ENCODE data around the gene TUBB4B.
"Not testable (repeated sequence)": the region's sequence is repeated elsewhere in the genome, so short reads cannot be mapped to it uniquely, and the experiment has no call there.

TUBB4B gene

DNA sequence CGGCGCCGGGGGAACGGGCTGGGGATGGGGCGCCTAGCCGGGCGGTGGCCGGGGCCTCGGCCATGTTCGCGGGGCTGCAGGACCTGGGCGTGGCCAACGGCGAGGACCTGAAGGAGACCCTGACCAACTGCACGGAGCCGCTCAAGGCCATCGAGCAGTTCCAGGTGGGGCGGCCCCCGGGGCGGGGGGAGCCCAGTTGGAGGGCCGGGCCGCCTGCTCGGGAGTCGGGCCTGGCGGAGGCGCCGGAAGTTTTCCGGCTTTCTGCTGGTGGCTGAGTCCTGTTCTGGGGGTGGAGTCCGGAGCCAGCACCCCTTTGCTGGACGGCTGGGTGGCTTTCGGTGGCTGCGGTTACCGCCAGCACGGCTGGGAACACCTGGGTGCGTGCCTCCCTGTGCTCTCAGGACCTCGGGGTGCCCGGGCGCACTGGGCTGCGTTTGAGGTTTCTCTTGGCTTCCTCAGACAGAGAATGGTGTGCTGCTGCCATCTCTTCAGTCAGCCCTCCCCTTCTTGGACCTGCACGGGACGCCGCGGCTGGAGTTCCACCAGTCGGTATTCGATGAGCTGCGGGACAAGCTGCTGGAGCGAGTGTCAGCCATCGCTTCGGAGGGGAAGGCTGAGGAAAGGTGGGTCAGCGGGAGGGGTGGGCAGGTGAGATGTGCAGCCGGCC lies 14.5 kb downstream of the TUBB4B start:
- H3K9me3 Mint-ChIP-seq = no peaks in the 10 kb centered on the region
- peak overlapping the region; percentile 52 for H3K27ac Mint-ChIP-seq
- DNase-seq = no peak
- H3K4me1 Mint-ChIP-seq = peaks cover 13% of the 10 kb centered on the region
- peak overlapping the region; percentile 83 for H3K4me3 Mint-ChIP-seq
- peaks cover 2% of the 10 kb centered on the region for H3K27me3 Mint-ChIP-seq
- ATAC-seq = no peak
- peaks cover 10% of the 10 kb centered on the region for H3K36me3 Mint-ChIP-seq (ENCODE audit: low read depth)

GRCh38 chr9:137256362-137256761 lies 15.3 kb downstream of the TUBB4B start:
- peaks cover 10% of the 10 kb centered on the region for H3K36me3 Mint-ChIP-seq (ENCODE audit: low read depth)
- DNase-seq = no peak
- H3K9me3 Mint-ChIP-seq = no peaks in the 10 kb centered on the region
- peak overlapping the region; percentile 83 for H3K4me3 Mint-ChIP-seq
- no peak for ATAC-seq
- H3K4me1 Mint-ChIP-seq = peaks cover 13% of the 10 kb centered on the region
- H3K27ac Mint-ChIP-seq = no peak overlapping the region
- H3K27me3 Mint-ChIP-seq = peaks cover 2% of the 10 kb centered on the region

DNA sequence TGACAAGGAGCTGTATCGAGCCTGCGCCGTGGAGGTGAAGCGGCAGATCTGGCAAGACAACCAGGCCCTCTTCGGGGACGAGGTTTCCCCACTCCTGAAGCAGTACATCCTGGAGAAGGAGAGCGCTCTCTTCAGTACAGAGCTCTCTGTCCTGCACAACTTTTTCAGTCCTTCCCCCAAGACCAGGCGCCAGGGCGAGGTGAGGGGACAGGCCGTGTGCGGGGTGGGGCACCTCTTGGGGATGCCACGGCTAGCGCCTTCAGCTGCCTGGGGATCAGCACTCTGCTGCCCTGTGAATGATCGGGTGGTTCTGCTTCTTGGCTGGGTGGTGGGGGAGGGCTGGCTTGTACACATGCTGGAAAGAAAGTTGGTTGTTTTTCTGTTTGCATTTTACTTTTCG lies 15.8 kb downstream of the TUBB4B start:
- no peak for DNase-seq
- peaks cover 12% of the 10 kb centered on the region for H3K36me3 Mint-ChIP-seq (ENCODE audit: low read depth)
- no peaks in the 10 kb centered on the region for H3K9me3 Mint-ChIP-seq
- peaks cover 2% of the 10 kb centered on the region for H3K27me3 Mint-ChIP-seq
- peak overlapping the region; percentile 83 for H3K4me3 Mint-ChIP-seq
- no peak overlapping the region for H3K27ac Mint-ChIP-seq
- peaks cover 13% of the 10 kb centered on the region for H3K4me1 Mint-ChIP-seq
- ATAC-seq = no peak

GRCh38 chr9:137262173-137262908 lies 21.3 kb downstream of the TUBB4B start:
- not testable (repeated sequence) for H3K27ac Mint-ChIP-seq; DNase-seq; H3K36me3 Mint-ChIP-seq (ENCODE audit: low read depth); H3K27me3 Mint-ChIP-seq; H3K4me1 Mint-ChIP-seq; H3K4me3 Mint-ChIP-seq; H3K9me3 Mint-ChIP-seq; ATAC-seq

DNA sequence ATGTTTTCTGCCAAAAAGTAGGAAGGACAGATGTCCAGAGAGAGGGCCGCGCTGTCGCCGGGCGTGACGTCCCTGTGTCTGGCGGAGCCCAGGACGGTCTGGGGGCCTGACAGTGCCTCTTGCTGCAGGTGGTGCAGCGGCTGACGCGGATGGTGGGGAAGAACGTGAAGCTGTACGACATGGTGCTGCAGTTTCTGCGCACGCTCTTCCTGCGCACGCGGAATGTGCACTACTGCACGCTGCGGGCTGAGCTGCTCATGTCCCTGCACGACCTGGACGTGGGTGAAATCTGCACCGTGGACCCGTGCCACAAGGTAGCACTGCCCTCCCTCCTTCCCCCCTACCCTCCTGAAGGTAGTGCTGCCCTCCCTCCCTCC lies 21.8 kb downstream of the TUBB4B start:
- ATAC-seq = no peak

DNA sequence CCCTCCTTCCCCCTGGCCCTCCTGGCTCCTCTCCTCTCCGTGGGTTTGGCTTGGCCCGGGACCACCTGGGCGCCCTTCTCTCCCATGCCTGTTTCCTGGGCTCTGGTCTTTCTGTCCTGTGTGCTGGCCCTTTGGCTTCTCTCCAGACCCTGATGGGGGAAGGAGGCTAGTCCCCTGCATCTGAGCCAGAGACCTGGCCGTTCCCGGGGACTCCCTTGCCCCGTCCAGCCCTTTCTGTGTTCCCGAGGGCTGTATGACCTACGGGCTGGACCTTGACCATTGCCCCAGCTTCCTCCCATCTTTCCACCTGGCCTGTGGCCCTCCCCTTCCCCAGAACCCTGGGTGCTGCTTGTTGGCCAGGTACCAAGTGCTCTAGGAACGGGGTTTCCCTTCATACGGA lies 22.4 kb downstream of the TUBB4B start:
- Mint-ChIP-seq H3K36me3 (ENCODE audit: low read depth) (peaks cover 17% of the 10 kb centered on the region), H3K27ac (no peak overlapping the region), H3K27me3 (no peaks in the 10 kb centered on the region), H3K9me3 (no peaks in the 10 kb centered on the region), H3K4me3 (no peak overlapping the region), H3K4me1 (peaks cover under 1% of the 10 kb centered on the region)
- ATAC-seq (no peak), DNase-seq (no peak)

More for the DNA sequence above, 21.8 kb downstream of the TUBB4B start:
- no peaks in the 10 kb centered on the region for H3K27me3 Mint-ChIP-seq
- no peaks in the 10 kb centered on the region for H3K9me3 Mint-ChIP-seq
- no peaks in the 10 kb centered on the region for H3K4me1 Mint-ChIP-seq
- H3K27ac Mint-ChIP-seq = no peak overlapping the region
- H3K36me3 Mint-ChIP-seq (ENCODE audit: low read depth) = peaks cover 14% of the 10 kb centered on the region
- no peak overlapping the region for H3K4me3 Mint-ChIP-seq
- DNase-seq = no peak

GRCh38 chr9:137264067-137264466 lies 23.0 kb downstream of the TUBB4B start:
- Mint-ChIP-seq H3K27ac (no peak overlapping the region), H3K36me3 (ENCODE audit: low read depth) (peaks cover 19% of the 10 kb centered on the region), H3K4me3 (no peak overlapping the region), H3K27me3 (no peaks in the 10 kb centered on the region), H3K4me1 (peaks cover 2% of the 10 kb centered on the region), H3K9me3 (no peaks in the 10 kb centered on the region)
- DNase-seq (no peak), ATAC-seq (no peak)

GRCh38 chr9:137265496-137266161 lies 24.5 kb downstream of the TUBB4B start:
- no peaks in the 10 kb centered on the region for H3K27me3 Mint-ChIP-seq
- DNase-seq (no peak), ATAC-seq (no peak)
- H3K36me3 Mint-ChIP-seq (ENCODE audit: low read depth) = peaks cover 27% of the 10 kb centered on the region
- H3K4me1 Mint-ChIP-seq = peaks cover 5% of the 10 kb centered on the region
- H3K27ac Mint-ChIP-seq = no peak overlapping the region
- no peaks in the 10 kb centered on the region for H3K9me3 Mint-ChIP-seq
- H3K4me3 Mint-ChIP-seq = no peak overlapping the region

- Mint-ChIP-seq H3K4me3 (no peak overlapping the region), H3K9me3 (no peaks in the 10 kb centered on the region), H3K4me1 (peaks cover 10% of the 10 kb centered on the region), H3K36me3 (ENCODE audit: low read depth) (peaks cover 27% of the 10 kb centered on the region), H3K27me3 (no peaks in the 10 kb centered on the region), H3K27ac (no peak overlapping the region)
- DNase-seq (no peak), ATAC-seq (no peak)
Observed at GRCh38 chr9:137266162-137266527, 25.1 kb downstream of the TUBB4B start.

DNA sequence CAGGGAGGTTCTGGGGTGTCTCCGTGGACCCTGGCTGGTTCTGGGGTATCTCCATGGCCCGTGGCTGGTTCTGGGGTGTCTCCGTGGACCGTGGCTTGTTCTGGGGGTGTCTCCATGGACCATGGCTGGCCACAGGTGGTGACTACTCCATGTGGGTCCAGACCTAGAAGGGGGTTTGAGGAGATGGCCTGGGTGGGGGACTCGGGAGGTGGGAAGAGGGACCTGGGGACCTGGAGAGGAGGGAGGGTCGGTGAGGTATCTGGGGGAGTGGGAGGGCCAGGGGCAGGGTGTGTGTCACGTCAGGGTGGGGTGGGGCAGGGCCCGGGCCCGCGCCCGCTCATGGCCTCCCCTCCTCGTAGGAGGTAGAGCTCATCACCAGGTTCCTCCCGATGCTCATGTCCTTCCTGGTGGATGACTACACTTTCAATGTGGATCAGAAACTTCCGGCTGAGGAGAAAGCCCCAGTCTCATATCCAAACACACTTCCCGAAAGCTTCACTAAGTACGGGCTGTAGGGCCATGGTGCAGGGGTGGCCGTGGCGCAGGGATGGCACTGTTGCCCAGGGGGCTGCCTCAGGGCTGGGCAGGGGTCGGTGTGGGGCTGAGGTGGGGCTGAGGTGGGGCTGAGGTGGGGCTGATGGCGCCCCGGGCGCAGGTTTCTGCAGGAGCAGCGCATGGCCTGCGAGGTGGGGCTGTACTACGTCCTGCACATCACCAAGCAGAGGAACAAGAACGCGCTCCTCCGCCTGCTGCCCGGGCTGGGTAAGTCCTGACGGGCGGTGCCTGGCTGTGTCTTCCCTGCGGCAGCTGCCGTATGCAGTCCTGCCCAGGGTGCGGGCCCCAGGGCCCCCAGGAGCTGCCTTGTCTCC lies 25.7 kb downstream of the TUBB4B start:
- ATAC-seq = no peak
- H3K27me3 Mint-ChIP-seq = no peaks in the 10 kb centered on the region
- peaks cover 15% of the 10 kb centered on the region for H3K4me1 Mint-ChIP-seq
- peaks cover 27% of the 10 kb centered on the region for H3K36me3 Mint-ChIP-seq (ENCODE audit: low read depth)
- DNase-seq = no peak
- H3K4me3 Mint-ChIP-seq = no peak overlapping the region
- H3K27ac Mint-ChIP-seq = no peak overlapping the region
- no peaks in the 10 kb centered on the region for H3K9me3 Mint-ChIP-seq

- H3K27ac Mint-ChIP-seq = no peak overlapping the region
- no peaks in the 10 kb centered on the region for H3K9me3 Mint-ChIP-seq
- ATAC-seq (no peak), DNase-seq (no peak)
- no peak overlapping the region for H3K4me3 Mint-ChIP-seq
- H3K27me3 Mint-ChIP-seq = no peaks in the 10 kb centered on the region
- peaks cover 27% of the 10 kb centered on the region for H3K36me3 Mint-ChIP-seq (ENCODE audit: low read depth)
- peaks cover 15% of the 10 kb centered on the region for H3K4me1 Mint-ChIP-seq
Observed at GRCh38 chr9:137267933-137268355, 26.9 kb downstream of the TUBB4B start.

DNA sequence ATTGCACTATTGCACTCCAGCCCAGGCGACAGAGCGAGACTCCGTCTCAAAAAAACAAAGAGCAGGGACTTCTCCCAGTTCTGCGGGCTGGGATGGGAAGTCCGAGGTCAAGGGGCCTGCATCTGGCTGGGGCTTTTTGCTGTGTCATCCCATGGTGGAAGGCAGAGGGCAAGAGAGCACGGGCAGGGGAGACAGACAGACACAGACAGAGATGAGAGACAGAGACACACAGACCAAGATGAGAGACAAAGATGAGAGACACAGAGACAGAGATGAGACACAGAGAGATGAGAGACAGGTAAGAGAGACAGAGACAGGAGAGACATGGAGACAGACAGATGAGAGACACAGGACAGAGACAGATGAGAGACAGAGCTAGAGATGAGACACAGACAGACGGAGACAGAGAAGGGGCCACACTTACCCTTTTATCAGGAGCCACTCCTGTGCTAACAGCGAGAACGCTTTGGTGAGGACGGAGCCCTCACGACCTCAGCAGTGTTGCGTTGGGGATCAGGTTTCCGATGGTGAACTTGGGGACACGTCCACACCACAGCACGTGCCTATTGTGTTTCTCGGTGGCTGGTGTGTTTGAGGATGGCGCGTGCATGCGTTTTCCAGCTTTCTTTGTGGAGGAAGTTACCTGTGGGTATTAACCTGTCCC lies 27.6 kb downstream of the TUBB4B start:
- H3K9me3 Mint-ChIP-seq = no peaks in the 10 kb centered on the region
- H3K4me1 Mint-ChIP-seq = peaks cover 15% of the 10 kb centered on the region
- H3K36me3 Mint-ChIP-seq (ENCODE audit: low read depth) = peaks cover 27% of the 10 kb centered on the region
- H3K4me3 Mint-ChIP-seq = no peak overlapping the region
- H3K27me3 Mint-ChIP-seq = no peaks in the 10 kb centered on the region
- DNase-seq (no peak), ATAC-seq (no peak)
- no peak overlapping the region for H3K27ac Mint-ChIP-seq

- Mint-ChIP-seq H3K4me1 (peaks cover 15% of the 10 kb centered on the region), H3K27me3 (no peaks in the 10 kb centered on the region), H3K9me3 (no peaks in the 10 kb centered on the region), H3K4me3 (no peak overlapping the region), H3K36me3 (ENCODE audit: low read depth) (peaks cover 25% of the 10 kb centered on the region), H3K27ac (no peak overlapping the region)
- ATAC-seq (no peak), DNase-seq (no peak)
Observed at GRCh38 chr9:137269231-137269772, 28.2 kb downstream of the TUBB4B start.

Measured in activated naive CD8-positive, alpha-beta T cell treated with anti-CD3 and anti-CD28 coated beads, Interleukin-2, amount 50 U/mL, for 24 hours (primary cell).